Coronary artery (tissue), 2 donors: ENCODE measurements around the gene RNF4.

Source experiments
- DNase-seq: peaks from one replicate; pipeline ENCODE4 v3.0.0-alpha.2; 2017; ENCODE audit warnings: low spot score
- H3K27ac ChIP-seq, 2 donors: fragments of 200-600 bp; sonication (generic); one replicate each; pipeline ENCODE4 v1.5.1; 2016 to 2019
- H3K4me3 ChIP-seq: fragments of 200-600 bp; sonication (generic); 2 replicates; pipeline ENCODE4 v1.5.1; 2016; ENCODE audit warnings: mild to moderate bottlenecking, moderate library complexity
- TF ChIP-seq, protein P1 (sequence below): fragments of 200-600 bp; sonication (generic); IDR thresholded peaks from one replicate; pipeline ENCODE4 v1.5.1; 2019; ENCODE audit warnings: antibody characterized with exemption

RNF4 gene

DNA sequence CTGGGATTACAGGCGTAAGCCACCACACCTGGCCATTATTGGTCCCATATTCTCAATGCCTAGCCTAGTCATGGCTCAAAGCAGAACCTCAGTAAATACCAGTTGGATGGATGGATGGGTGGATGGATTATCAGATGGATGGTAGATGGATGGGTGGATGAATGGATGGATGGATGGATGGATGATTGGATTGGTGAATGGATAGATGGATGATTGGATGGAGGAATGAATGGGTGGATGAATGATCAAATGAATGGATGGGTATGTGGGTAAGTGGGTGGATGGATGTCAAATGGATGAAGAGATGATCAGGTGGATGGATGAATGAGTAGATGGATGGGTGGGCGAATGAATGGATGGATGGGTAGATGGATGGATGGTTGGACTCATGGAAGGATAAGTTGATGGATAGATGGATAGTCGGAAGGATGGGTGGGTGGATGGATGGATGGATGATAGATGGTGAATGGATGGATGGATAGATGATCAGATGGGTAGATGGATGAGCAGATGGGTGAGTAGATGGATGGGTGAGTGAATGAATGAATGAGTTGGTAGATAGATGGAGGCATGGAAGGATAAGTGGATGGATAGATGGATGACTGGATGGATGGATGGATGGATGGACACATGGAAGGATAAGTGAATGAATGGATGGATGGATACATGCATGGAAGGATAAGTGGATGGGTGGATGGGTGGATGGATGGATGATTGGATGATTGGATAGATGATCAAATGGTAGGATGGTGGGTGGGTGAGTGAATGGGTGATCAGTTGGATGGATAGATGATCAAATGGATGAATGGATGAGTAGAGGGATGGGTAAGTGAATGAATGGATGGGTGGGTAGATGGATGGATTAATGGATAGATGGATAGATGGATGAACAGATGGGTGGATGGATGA lies 22.0 kb upstream of the RNF4 start:
- TF ChIP-seq, protein P1, sequence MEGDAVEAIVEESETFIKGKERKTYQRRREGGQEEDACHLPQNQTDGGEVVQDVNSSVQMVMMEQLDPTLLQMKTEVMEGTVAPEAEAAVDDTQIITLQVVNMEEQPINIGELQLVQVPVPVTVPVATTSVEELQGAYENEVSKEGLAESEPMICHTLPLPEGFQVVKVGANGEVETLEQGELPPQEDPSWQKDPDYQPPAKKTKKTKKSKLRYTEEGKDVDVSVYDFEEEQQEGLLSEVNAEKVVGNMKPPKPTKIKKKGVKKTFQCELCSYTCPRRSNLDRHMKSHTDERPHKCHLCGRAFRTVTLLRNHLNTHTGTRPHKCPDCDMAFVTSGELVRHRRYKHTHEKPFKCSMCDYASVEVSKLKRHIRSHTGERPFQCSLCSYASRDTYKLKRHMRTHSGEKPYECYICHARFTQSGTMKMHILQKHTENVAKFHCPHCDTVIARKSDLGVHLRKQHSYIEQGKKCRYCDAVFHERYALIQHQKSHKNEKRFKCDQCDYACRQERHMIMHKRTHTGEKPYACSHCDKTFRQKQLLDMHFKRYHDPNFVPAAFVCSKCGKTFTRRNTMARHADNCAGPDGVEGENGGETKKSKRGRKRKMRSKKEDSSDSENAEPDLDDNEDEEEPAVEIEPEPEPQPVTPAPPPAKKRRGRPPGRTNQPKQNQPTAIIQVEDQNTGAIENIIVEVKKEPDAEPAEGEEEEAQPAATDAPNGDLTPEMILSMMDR = no peak
- H3K4me3 ChIP-seq = no peak overlapping the region
- DNase-seq = no peak
- H3K27ac ChIP-seq = no peak overlapping the region

DNA sequence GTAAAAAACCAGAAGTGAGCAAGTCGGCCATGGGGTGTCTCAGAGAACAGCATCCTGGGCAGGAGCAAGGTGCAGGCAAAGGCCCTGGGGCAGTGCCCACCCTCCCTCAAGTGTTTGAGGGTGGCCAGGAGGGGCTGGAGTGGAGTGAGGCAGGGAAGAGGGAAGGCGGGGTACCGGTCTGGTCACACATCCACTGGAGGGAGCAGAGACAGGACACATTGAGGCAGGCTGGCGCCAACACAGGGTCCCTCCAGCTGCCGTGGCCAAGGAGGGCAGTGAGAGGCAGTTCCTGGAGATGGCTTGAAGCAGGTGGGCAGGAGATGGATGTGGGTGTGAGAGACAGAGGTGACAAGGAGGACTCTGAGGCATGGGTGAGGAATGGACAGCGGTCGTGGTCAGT lies 20.3 kb upstream of the RNF4 start:
- no peak for DNase-seq
- Histone ChIP-seq H3K27ac (no peak overlapping the region), H3K4me3 (no peak overlapping the region)
- TF ChIP-seq, protein P1 = no peak

DNA sequence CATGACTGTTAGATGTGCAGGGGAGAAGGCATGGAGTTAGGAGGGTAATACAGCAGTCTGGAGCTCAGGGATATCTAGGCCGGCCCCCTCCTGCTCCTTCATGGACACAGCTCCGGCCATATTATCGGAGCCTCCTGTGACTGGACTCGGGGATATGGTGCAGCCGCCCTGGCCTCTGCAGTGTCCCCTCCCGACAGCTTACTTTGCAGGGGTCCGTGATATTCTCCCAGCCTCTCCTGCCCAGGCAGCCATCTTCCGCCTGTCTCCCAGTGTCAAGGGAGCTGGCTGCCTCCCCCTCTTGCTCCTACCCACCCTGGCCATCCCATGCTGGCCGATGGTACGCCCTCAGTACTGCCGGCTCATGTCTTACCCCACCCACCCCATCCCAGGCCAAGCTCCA lies 19.9 kb upstream of the RNF4 start:
- H3K4me3 ChIP-seq = no peak overlapping the region
- DNase-seq = no peak
- TF ChIP-seq, protein P1 = no peak
- H3K27ac ChIP-seq = no peak overlapping the region

DNA sequence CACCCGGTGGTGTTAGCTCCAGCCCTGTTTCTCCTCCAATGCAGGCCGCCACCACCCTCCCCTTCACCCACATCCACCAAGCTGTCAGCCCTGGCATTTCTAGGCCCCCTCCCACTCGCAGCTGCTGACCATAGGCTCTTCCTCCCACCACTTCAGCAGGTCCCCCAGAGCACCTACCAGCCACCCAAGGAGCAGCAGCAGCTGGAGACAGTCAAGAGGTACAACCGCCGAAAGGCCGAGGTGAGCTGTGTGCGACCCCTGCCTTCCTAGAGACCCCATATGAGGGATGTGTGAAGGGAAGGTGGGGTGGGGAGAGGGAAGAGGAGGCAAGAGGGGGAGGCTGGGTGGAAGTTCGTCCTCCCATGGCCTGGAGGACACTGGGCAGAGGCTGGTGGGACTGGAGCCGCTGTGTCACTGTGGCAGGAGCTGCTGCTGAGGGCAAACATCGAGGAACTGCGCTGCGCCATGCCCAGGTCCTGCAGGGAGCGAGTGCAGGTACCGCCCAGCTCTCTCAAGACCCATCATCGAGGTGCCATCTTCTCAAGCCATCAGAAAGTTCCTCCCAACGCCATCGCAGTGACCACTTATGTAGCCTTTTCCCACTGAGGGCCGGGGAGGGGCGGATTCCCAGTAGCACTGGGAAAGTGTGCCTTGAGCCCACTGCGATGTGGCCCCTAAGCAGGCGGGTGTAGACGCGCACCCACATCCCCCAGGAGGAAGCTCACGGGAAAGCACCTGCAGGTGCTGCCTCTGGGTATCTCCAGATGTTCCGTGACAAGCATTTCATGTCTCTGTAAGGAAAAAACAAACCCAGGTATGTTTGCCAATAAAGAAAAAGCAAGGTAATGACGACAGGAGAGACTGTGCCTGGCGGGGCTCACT lies 19.2 kb upstream of the RNF4 start:
- DNase-seq = no peak
- TF ChIP-seq, protein P1 = no peak
- H3K27ac ChIP-seq = no peak overlapping the region
- H3K4me3 ChIP-seq = no peak overlapping the region

DNA sequence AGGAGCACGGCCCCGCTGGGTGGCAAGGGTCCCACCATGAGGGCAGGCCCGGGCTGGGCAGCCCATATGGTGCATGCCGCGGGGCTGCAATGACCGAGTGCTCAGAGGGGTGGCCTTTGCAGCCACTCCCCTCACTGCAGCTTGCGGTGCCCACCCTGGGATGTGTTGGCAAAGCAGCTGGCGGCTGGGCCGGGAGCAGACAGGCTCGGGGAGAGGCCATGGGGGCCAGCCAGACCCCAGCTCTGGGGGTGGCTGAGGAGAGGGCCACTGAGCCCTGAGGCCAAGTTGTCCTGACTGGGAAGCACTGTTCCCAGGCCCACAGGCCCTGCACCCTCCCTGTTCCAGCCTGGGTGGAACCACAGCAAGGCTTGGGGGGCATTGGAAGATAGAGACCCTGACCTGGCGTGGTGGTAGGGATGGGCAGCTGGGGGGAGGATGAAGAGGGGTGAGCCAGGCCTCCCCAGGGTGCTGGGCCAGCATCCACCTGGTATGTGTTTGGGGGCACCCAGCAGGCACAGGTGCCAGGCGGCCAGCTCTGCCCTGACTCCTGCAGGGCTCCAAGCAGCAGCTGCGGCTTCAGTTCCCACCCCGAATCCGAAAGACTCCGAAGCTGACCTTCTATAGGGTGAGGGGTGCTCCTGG lies 18.4 kb upstream of the RNF4 start:
- TF ChIP-seq, protein P1 = no peak
- Histone ChIP-seq H3K4me3 (no peak overlapping the region), H3K27ac (no peak overlapping the region)
- no peak for DNase-seq

DNA sequence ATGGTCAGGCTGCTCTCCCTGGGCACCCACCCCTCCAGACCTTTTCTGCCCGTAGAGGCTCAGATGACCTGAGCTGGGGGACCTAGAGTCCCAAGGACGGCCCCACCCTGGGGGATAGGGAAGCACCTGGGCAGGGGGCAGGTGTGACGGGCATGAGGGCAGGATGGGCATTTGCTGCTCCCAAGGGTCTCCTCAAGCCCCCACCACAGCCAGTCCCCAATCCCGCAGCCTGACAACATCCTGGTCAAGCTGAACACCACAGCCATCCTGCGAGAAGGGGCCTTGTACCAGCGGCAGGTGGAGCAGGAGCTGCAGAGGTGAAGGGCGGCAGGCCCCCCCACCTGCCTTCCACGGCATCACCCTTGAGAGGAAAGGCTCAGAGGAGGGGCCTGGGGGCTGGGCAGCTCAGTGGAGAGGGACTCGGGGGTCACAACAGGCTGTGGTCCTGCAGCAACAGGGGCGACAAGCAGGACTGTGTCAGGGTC lies 17.8 kb upstream of the RNF4 start:
- peak; percentile 55 for DNase-seq
- Histone ChIP-seq H3K4me3 (no peak overlapping the region), H3K27ac (no peak overlapping the region)
- TF ChIP-seq, protein P1 = no peak
